Mesenchymal stem cell (in vitro differentiated cells and primary cell): ENCODE measurements around the gene BASP1.

Experiments
- DNase-seq: peaks from one replicate; pipeline ENCODE4 v3.0.0-alpha.2; 2013
- H2AFZ ChIP-seq: one replicate; pipeline ENCODE4 v1.6.1; 2013; ENCODE audit warnings: low read depth, mild to moderate bottlenecking, control low read depth, inconsistent platforms, low read length, moderate library complexity
- H2AK5ac ChIP-seq: 2 replicates; pipeline ENCODE4 v1.6.1; 2013; ENCODE audit warnings: low read length, moderate library complexity, mild to moderate bottlenecking, inconsistent platforms; ENCODE audit not compliant: severe bottlenecking
- H2BK120ac ChIP-seq: one replicate; pipeline ENCODE4 v1.6.1; 2013; ENCODE audit warnings: low read depth, mild to moderate bottlenecking, inconsistent platforms, low read length, moderate library complexity
- H2BK12ac ChIP-seq, 2 experiments: one replicate each; pipeline ENCODE4 v1.6.1; 2013; ENCODE audit warnings: inconsistent platforms in 2 of 2, low read length in 2 of 2, mild to moderate bottlenecking in 2 of 2, moderate library complexity in 2 of 2, control low read depth in 1 of 2
- H2BK15ac ChIP-seq: one replicate; pipeline ENCODE4 v1.6.1; 2013; ENCODE audit warnings: mild to moderate bottlenecking, low read depth, inconsistent platforms; ENCODE audit not compliant: poor library complexity, severe bottlenecking
- H2BK5ac ChIP-seq: 2 replicates; pipeline ENCODE4 v1.6.1; 2013; ENCODE audit warnings: low read depth, mild to moderate bottlenecking, low read length, control low read depth, inconsistent platforms; ENCODE audit not compliant: poor library complexity, severe bottlenecking
- H3K14ac ChIP-seq, 2 experiments: one replicate each; pipeline ENCODE4 v1.6.1; 2013; ENCODE audit warnings: inconsistent platforms in 2 of 2, low read length in 2 of 2, control low read depth in 1 of 2, mild to moderate bottlenecking in 1 of 2, moderate library complexity in 1 of 2
- H3K18ac ChIP-seq, 2 experiments: one replicate each; pipeline ENCODE4 v1.6.1; 2013; ENCODE audit warnings: inconsistent platforms in 2 of 2, low read length in 2 of 2, control low read depth in 1 of 2, low read depth in 1 of 2, mild to moderate bottlenecking in 1 of 2
- H3K23ac ChIP-seq, 2 experiments: one replicate each; pipeline ENCODE4 v1.6.1; 2013; ENCODE audit warnings: inconsistent platforms in 2 of 2, low read length in 2 of 2, mild to moderate bottlenecking in 2 of 2, moderate library complexity in 2 of 2, control low read depth in 1 of 2
- H3K27ac ChIP-seq: 2 replicates; pipeline ENCODE4 v1.5.1; 2013; ENCODE audit warnings: mild to moderate bottlenecking, moderate library complexity, low read length, control low read depth, inconsistent platforms; ENCODE audit not compliant: poor library complexity, severe bottlenecking
- H3K27me3 ChIP-seq, 2 experiments: 2 replicates each; pipeline versions ENCODE4 v1.6.1 to v1.7.0; 2013; ENCODE audit warnings: low read length in 2 of 2, mild to moderate bottlenecking in 2 of 2, moderate library complexity in 2 of 2, control low read depth in 1 of 2, inconsistent platforms in 1 of 2; ENCODE audit not compliant: control insufficient read depth in 1 of 2, insufficient read depth in 1 of 2
- H3K36me3 ChIP-seq, 2 experiments: 2 replicates each; pipeline versions ENCODE4 v1.6.1 to v1.7.0; 2013; ENCODE audit warnings: low read length in 2 of 2, control low read depth in 1 of 2, inconsistent platforms in 1 of 2, low read depth in 1 of 2, mild to moderate bottlenecking in 1 of 2; ENCODE audit not compliant: insufficient read depth in 2 of 2, control insufficient read depth in 1 of 2
- H3K4ac ChIP-seq, 2 experiments: one replicate each; pipeline ENCODE4 v1.6.1; 2013; ENCODE audit warnings: inconsistent platforms in 2 of 2, low read length in 2 of 2, mild to moderate bottlenecking in 2 of 2, moderate library complexity in 2 of 2, control low read depth in 1 of 2, low read depth in 1 of 2
- H3K4me1 ChIP-seq: 2 replicates; pipeline ENCODE4 v1.6.1; 2013; ENCODE audit warnings: low read depth, low read length, control low read depth; ENCODE audit not compliant: control insufficient read depth, insufficient read depth
- H3K4me2 ChIP-seq: 2 replicates; pipeline ENCODE4 v1.6.1; 2013; ENCODE audit warnings: low read length, mild to moderate bottlenecking, inconsistent platforms; ENCODE audit not compliant: poor library complexity, severe bottlenecking
- H3K4me3 ChIP-seq, 2 experiments: 2 replicates each; pipeline versions ENCODE4 v1.5.1 to v1.7.0; 2013; ENCODE audit warnings: low read length in 2 of 2, mild to moderate bottlenecking in 2 of 2, control low read depth in 1 of 2, low read depth in 1 of 2; ENCODE audit not compliant: insufficient read depth in 1 of 2
- H3K79me1 ChIP-seq: replicated peaks from 2 replicates; pipeline ENCODE4 v1.6.1; 2013; ENCODE audit warnings: mild to moderate bottlenecking, control low read depth, low read length, inconsistent platforms; ENCODE audit not compliant: poor library complexity, severe bottlenecking
- H3K9ac ChIP-seq: 2 replicates; pipeline ENCODE4 v1.7.0; 2013; ENCODE audit warnings: mild to moderate bottlenecking, low read length, moderate library complexity
- H3K9me3 ChIP-seq: 2 replicates; pipeline ENCODE4 v1.7.0; 2013; ENCODE audit warnings: mild to moderate bottlenecking, low read length; ENCODE audit not compliant: control insufficient read depth
- H4K8ac ChIP-seq: one replicate; pipeline ENCODE4 v1.6.1; 2013; ENCODE audit warnings: inconsistent platforms, mild to moderate bottlenecking, low read length, moderate library complexity
- H4K91ac ChIP-seq: one replicate; pipeline ENCODE4 v1.6.1; 2013; ENCODE audit warnings: mild to moderate bottlenecking, low read length, inconsistent platforms
- WGBS: methylation state at CpG from one replicate; pipeline ENCODE4 v1.1.7; 2013; ENCODE audit warnings: mixed read lengths; 5-methylcytosine and 5-hydroxymethylcytosine counted together

Gene BASP1

GRCh38 chr5:17219006-17219422 lies 1.6 kb downstream of the BASP1 start:
- Histone ChIP-seq H2AK5ac (no peak overlapping the region), H3K4me3 (peak overlapping the region; percentile 86 to 92), H4K91ac (peak overlapping the region; percentile 66), H2BK12ac (no peak overlapping the region), H3K79me1 (peaks cover 2% of the 10 kb centered on the region), H3K18ac (peak overlapping the region; percentile 84 to 97), H3K4ac (peak overlapping the region; percentile 1 to 6), H3K27ac (peak overlapping the region; percentile 77), H3K4me1 (peaks cover 10% of the 10 kb centered on the region), H2BK120ac (no peak overlapping the region), H3K23ac (peak overlapping the region; percentile 7 to 47), H3K9me3 (no peaks in the 10 kb centered on the region), H2BK15ac (no peak overlapping the region), H3K9ac (peak overlapping the region; percentile 97), H3K14ac (peak overlapping the region in 1 of 2 experiments; percentile 11), H3K27me3 (no peaks in the 10 kb centered on the region), H2BK5ac (no peak overlapping the region), H4K8ac (peak overlapping the region; percentile 27), H3K4me2 (peak overlapping the region; percentile 70), H2AFZ (peak overlapping the region; percentile 8), H3K36me3 (peaks cover 4 to 42% of the 10 kb centered on the region in 2 experiments)
- DNase-seq, result peak; percentile 48
- WGBS, result under 1% methylated on average over 17 of the region's 20 CpGs

- H2AFZ ChIP-seq, result no peak overlapping the region
- peak overlapping the region; percentile 70 for H3K4me2 ChIP-seq
- H3K4me3 ChIP-seq, result peak overlapping the region in 1 of 2 experiments; percentile 86
- peaks cover 10% of the 10 kb centered on the region for H3K4me1 ChIP-seq
- H4K91ac ChIP-seq, result no peak overlapping the region
- WGBS, result 75% methylated on average over 10 of the region's 12 CpGs
- H2BK120ac ChIP-seq, result no peak overlapping the region
- H3K23ac ChIP-seq, result no peak overlapping the region
- no peak overlapping the region for H2BK5ac ChIP-seq
- peaks cover 4 to 43% of the 10 kb centered on the region in 2 experiments for H3K36me3 ChIP-seq
- no peak for DNase-seq
- H2BK15ac ChIP-seq, result no peak overlapping the region
- no peaks in the 10 kb centered on the region for H3K9me3 ChIP-seq
- H3K4ac ChIP-seq, result no peak overlapping the region
- H2AK5ac ChIP-seq, result no peak overlapping the region
- H3K14ac ChIP-seq, result no peak overlapping the region
- no peak overlapping the region for H3K18ac ChIP-seq
- H4K8ac ChIP-seq, result no peak overlapping the region
- no peak overlapping the region for H3K27ac ChIP-seq
- peak overlapping the region; percentile 97 for H3K9ac ChIP-seq
- H2BK12ac ChIP-seq, result no peak overlapping the region
- peaks cover 2% of the 10 kb centered on the region for H3K79me1 ChIP-seq
- no peaks in the 10 kb centered on the region for H3K27me3 ChIP-seq
Observed at GRCh38 chr5:17219469-17219868, 2.0 kb downstream of the BASP1 start.

- H3K36me3 ChIP-seq, result peaks cover 4 to 43% of the 10 kb centered on the region in 2 experiments
- H3K4me1 ChIP-seq, result peaks cover 10% of the 10 kb centered on the region
- no peak overlapping the region for H3K27ac ChIP-seq
- H3K4me3 ChIP-seq, result peak overlapping the region in 1 of 2 experiments; percentile 86
- H2AK5ac ChIP-seq, result no peak overlapping the region
- peak overlapping the region; percentile 97 for H3K9ac ChIP-seq
- no peak overlapping the region for H2BK5ac ChIP-seq
- no peak overlapping the region for H2BK120ac ChIP-seq
- DNase-seq, result no peak
- H3K18ac ChIP-seq, result no peak overlapping the region
- H2AFZ ChIP-seq, result no peak overlapping the region
- no peak overlapping the region for H2BK15ac ChIP-seq
- 100% methylated on average over 4 of the region's 6 CpGs for WGBS
- H4K8ac ChIP-seq, result no peak overlapping the region
- H3K4me2 ChIP-seq, result peak overlapping the region; percentile 70
- H4K91ac ChIP-seq, result no peak overlapping the region
- H3K9me3 ChIP-seq, result no peaks in the 10 kb centered on the region
- H3K27me3 ChIP-seq, result no peaks in the 10 kb centered on the region
- no peak overlapping the region for H3K4ac ChIP-seq
- H3K79me1 ChIP-seq, result peaks cover 2% of the 10 kb centered on the region
- H3K14ac ChIP-seq, result no peak overlapping the region
- no peak overlapping the region for H2BK12ac ChIP-seq
- no peak overlapping the region for H3K23ac ChIP-seq
Observed at GRCh38 chr5:17219992-17220391, 2.6 kb downstream of the BASP1 start.

DNA sequence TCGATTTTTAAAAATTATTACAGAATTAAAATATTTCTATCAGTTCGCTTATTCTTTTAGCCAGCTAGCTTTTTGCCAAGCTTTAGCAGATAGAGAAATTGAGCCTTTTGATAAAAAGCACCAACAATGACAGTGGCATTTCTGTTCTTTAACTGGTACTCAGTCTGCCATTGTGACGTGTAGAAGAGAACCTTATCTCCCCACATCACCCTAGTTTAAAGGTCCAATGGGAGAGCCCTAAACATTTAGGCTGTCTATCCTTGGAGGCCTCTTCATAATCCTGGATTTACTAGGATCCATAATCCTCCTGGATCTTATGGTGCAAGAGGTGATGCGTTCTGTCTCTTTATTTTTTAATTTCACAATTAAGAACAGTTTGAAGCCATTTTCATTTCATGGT lies 3.0 kb downstream of the BASP1 start:
- Histone ChIP-seq H3K4me2 (no peak overlapping the region), H3K9ac (peak overlapping the region; percentile 97), H2AFZ (no peak overlapping the region), H2BK15ac (no peak overlapping the region), H3K4ac (no peak overlapping the region), H3K27ac (no peak overlapping the region), H3K27me3 (no peaks in the 10 kb centered on the region), H3K14ac (no peak overlapping the region), H3K9me3 (no peaks in the 10 kb centered on the region), H3K23ac (no peak overlapping the region), H2BK12ac (no peak overlapping the region), H4K8ac (no peak overlapping the region), H3K79me1 (no peaks in the 10 kb centered on the region), H2BK5ac (no peak overlapping the region), H3K4me3 (peak overlapping the region in 1 of 2 experiments; percentile 86), H3K36me3 (peaks cover 4 to 43% of the 10 kb centered on the region in 2 experiments), H3K4me1 (peaks cover 13% of the 10 kb centered on the region), H3K18ac (no peak overlapping the region), H2AK5ac (no peak overlapping the region), H2BK120ac (no peak overlapping the region), H4K91ac (no peak overlapping the region)
- WGBS, result 97% methylated on average over 3 of the region's 4 CpGs
- no peak for DNase-seq
